T-helper 1 cell treated with Interleukin-12 subunit alpha and Interleukin-12 subunit beta and Interleukin-4 antibody, amounts not matched to agents 30 ng/mL and 1 ng/mL, for 36 hours (primary cell): ENCODE data around the gene ZSWIM4. TPM values are rescaled to one million over a fixed set of nuclear protein-coding genes. Genes with fewer than 3 reads are reported as not detected.

ENCODE experiments used
- intact Hi-C: fragments of 100-400 bp; cut with micrococcal nuclease; formaldehyde crosslinking; loops from one replicate; pipeline ENCODE4 v1.15.1; 2024
- total RNA-seq: library from RNA; stranded (reverse); gene quantifications from 2 replicates; pipeline ENCODE4 v1.2.3, GENCODE V29; 2022

Gene ZSWIM4
- total RNA-seq, 1 donor from 2014 or later, result 8.1 TPM

DNA sequence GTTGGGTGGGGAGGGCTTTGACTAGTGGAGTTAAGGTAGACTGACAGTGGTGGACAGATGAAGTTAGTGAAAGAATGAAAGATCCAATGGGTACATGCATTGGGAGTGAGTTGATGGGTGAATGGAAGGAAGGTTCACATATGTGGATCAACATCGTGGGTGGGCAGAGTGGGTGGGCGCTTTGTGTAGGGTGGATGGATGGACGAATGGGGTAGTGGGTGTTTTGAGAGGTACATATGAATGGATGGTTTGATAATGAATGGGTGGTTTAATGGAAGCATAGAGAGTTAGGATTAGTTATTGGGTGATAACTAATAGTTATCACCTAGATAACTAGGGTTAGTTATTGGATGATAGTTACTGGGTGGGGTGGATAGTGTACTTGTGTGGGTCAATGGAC is 11.5 kb downstream of the ZSWIM4 start:
- intact Hi-C loops, result no loop called here

DNA sequence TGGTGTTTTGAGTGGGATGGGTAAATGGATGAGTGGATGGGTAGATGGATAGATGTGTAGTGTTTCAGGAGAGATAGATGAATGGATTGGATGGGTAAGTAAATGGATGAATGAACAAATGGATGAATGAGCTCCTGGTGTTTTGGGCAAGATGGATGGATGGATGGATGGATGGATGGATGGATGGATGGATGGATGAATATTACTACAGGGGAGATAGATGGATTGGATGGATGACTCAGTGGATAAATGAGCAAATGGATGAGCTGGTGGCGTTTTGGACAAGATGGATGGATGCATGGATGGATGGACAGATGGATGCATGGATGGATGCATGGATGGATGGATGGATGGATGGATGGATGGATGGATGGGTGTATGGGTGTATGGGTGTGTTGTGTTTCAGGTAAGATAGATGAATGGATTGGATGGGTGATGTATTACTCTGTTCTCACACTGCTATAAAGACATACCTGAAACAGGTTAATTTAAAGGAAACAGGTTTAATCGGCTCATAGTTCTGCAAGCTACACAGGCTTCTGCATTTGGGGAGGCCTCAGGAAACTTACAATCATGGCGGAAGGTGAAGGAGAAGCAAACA is 12.3 kb downstream of the ZSWIM4 start:
- intact Hi-C loops, result no loop called here

DNA sequence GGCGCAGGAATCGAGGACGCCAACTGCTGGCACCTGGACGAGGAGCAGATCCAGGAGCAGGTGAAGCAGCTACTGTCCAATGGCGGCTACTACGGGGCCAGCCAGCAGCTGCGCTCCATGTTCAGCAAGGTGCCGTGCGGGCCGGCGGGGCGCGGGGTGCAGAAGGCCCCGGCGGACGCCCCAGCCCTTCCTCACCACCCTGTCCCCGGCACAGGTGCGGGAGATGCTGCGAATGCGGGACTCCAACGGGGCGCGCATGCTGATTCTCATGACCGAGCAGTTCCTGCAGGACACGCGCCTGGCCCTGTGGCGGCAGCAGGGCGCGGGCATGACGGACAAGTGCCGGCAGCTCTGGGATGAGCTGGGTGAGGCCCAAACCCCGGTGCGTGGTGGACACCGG is 13.6 kb downstream of the ZSWIM4 start:
- intact Hi-C loops, result no loop called here

DNA sequence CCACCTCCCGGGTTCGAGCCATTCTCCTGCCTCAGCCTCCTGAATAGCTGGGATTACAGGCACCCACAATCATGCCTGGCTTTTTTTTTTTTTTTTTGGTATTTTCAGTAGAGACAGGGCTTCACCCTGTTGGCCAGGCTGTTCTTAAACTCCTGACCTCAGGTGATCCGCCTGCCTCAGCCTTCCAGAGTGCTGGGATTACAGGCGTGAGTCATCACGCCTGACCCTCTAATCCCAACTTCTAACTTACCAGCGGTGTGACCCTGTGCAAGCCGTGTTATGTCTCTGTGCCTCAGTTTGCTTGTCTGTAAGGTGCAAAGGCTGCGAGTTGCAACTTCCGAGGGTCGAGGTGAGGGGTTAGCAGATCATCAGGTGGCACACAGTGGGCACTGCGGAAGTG is 17.3 kb downstream of the ZSWIM4 start:
- intact Hi-C loops, result no loop called here

DNA sequence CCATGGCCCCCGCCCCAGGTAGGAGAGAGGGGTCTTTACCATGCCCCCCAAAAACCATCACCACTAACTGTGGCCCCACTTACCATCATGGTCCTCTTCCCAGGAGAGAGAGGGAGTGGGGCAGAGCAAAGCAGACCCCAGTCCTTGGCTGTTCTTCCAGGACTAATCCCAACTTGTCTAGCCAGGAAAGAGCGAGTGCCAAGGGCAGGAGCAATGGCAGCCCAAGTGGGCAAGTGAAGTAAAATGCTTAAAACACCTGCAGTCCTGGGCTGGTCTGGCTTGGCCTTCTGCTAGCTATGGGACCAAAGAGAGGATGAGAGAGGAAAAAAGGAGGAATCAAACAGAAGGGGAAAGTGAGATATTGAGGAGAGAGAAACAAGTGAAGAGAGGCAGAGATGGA is 17.9 kb downstream of the ZSWIM4 start:
- intact Hi-C loops, result no loop called here

DNA sequence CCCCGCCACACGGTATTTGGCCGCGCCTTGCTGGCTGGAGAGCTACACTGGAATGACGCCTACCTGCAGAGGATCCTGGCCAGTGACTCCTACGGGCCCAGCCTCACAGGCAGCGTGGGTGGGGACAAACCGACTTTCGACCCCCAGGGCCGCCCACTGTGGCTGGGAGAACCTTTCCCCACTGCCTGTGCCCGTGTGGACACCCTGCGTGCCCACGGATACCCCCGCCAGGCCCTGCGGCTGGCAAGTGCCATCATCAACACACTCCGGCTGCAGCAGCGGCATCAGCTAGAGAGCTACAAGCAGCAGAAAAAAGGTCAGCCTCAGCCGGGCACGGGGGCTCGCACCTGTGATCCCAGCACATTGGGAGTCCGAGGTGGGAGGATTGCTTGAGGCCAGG is 19.3 kb downstream of the ZSWIM4 start:
- intact Hi-C loops, result no loop called here

DNA sequence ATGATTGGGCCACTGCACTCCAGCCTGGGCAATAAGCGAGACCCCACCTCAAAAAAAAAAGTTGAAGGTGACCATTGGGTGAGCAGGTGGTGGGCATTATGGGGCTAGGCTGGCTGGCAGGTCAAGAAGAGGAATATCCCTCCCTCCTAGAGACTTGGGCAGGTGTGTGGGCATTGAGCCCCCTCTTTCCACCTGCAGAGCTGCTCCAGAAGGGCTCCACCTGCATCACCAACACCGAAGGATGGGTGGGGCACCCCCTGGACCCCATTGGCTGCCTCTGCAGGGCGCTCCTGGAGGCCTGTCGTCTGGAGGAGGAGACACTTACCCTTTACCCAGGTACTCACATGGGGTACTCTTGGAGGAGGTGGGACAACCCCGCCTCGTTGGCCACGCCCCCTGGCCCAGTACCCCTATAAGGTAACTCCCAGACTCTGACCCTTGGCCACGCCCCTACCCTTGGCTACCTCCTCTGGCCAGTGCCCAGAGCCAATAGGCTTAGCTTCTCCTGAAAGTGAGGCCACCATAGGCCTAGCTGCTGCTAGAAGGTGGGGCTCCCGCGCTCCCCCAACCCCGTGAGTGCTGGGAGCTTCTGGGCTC is 21.9 kb downstream of the ZSWIM4 start:
- intact Hi-C loops, result no loop called here

DNA sequence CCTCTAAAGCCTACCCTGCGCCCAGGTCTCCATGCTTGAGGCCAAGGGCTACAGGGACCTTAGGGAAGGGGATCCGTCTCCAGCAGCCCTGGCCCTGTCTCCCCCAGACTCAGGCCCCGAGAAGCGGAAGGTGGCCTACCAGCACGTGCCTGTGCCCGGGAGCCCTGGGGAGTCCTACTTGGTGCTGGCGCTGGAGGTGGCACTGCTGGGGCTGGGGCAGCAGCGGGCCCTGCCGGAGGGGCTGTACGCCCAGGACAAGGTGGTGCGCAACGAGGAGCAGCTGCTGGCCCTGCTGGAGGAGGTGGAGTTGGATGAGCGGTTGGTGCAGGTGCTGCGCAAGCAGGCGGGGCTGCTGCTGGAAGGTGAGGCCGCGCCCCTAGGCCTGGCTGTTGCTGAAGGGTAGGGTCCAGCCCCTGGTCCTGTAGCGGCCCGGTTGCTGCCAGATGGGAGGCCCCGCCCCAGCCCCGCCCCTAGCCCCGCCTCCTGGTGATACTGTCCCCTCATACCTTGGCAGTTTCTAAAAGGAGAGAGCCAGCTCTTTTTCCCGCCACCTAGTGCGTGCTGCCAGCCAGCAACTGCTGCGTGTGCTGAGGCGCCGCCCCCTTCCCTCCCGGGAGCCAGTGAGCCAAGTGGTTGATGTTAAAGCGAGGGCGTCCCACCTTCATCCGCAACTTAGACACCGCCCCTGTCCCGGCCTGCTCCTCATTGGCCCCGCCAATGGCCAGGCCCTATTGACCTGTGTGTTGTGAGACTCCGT is 22.6 kb downstream of the ZSWIM4 start:
- intact Hi-C loops, result no loop called here

DNA sequence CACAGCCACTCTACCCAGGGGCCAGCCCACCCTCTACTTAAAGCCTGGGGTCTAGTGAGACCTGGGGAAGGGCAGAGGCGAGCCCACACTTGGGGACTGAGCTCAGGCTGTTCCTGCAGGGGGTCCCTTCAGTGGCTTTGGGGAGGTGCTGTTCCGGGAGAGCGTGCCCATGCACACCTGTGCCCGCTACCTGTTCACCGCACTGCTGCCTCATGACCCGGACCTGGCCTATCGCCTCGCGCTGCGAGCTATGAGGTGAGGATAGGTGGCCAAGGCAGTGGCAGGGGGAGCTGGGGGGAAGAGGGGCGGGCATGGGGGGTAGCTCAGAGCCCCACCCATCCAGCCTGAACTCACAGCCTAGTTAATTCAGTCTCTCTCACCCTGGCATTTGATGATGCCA is 24.0 kb downstream of the ZSWIM4 start:
- intact Hi-C loops, result no loop called here

DNA sequence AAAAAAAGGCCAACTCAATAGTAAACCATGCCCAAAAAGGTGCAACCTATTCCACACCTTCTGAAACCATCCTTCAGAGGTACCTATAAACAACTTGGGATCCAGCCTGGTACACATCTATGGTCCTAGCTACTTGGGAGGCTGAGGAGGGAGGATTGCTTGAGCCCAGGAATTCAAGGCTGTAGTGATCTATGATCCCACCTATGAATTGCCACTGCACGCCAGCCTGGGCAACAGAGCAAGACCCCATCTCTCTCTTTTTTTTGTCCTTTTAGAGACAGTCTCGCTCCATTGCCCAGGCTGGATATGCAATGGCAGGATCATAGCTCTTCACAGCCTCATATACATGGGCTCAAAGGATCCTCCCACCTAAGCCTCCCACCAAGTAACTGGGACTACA is 26.0 kb downstream of the ZSWIM4 start:
- intact Hi-C loops, result no loop called here

DNA sequence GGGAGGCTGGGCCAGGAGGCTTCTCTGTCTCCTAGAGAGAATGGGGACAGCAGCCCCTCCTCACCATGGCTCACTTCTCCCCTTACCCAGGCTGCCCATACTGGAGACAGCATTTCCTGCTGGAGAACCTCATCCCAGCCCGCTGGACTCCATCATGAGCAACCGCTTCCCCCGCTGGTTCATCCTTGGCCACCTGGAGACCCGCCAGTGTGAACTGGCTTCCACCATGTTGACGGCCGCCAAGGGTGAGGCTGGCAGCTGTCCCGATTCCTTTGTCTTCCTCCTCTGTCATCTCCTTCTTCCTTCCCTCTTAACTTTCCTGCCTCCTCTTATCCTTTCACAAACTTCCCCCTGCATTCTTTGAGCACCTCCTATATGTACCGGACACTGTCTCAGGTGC is 28.0 kb downstream of the ZSWIM4 start:
- intact Hi-C loops, result no loop called here

DNA sequence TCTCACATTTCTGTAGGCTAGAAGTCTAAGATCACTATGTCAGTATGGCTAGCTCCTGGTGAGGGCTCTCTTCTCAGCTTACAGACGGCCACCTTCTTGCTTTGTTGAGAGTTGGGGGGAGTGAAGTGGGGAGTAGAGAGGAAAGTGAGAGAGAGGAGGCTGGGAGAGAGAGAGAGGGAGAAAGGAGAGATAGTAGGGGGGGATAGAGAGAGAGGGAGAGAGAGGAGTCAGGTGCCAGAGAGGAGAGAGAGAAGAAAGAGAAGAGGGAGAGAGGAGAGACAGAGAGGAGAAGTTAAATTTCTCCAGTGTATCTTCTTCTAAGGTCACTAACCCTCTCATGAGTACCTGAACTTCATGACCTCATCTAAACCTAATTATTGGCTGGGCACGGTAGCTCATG is 28.7 kb downstream of the ZSWIM4 start:
- intact Hi-C loops, result no loop called here

DNA sequence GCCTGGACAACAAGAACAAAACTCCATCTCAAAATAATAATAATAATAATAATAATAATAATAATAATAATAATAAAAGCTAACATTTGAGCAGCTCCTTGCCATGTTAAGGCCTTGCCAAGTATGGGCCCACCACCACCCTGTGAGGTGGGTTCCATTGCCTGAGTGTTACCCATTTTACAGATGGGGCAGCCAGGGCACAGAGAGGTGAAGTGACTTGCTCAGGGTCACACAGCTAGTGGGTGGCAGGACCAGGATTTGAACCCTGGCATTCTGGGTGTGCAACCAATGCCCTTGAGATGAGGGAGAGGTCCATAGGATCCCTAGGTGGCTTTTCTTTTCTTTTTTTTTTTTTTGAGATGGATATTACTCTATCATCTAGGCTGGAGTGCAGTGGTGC is 29.5 kb downstream of the ZSWIM4 start:
- intact Hi-C loops, result no loop called here

DNA sequence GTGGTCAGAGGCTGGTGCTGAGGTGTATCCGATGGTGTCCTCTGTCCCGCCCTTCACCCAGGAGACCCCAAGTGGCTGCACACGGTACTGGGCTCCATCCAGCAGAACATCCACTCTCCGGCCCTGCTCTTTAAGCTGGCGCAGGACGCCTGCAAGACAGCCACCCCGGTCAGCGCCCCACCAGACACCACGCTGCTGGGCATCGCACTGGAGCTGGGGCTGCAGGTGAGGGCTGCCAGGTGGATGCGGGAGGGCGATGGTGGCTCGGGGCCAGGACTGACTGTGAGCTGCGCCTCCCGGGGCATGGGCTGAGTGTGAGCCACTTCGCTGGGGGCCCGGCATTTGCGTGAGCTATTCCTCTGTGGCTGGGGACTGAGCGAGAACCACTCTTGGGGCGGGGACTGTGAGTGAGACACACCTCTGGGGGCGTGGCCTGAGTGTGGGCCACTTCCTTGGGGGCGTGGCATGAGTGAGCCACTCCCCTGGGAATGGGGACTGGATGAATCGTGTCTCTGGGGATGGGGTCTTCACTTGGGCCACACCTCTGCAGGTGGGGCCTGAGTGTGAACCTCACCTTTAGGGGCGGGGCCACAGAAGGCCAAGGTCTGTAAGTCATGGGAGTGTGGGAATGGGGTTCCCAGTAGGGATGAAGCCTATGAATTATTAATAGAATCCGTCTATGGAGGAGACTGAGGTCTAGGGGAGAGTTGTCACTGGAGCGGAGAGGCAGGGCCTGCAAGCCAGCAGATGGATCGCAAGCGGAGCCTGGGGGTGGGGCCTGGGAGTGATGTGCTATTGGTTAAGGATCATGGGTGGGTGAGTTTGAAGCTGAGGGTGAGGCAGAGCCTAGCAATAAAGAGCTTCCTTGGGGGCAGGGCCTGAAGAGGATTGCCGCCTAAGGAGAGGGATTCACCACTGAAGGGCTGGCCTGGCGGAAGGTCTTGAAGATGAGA is 30.5 kb downstream of the ZSWIM4 start:
- intact Hi-C loops, result no loop called here

DNA sequence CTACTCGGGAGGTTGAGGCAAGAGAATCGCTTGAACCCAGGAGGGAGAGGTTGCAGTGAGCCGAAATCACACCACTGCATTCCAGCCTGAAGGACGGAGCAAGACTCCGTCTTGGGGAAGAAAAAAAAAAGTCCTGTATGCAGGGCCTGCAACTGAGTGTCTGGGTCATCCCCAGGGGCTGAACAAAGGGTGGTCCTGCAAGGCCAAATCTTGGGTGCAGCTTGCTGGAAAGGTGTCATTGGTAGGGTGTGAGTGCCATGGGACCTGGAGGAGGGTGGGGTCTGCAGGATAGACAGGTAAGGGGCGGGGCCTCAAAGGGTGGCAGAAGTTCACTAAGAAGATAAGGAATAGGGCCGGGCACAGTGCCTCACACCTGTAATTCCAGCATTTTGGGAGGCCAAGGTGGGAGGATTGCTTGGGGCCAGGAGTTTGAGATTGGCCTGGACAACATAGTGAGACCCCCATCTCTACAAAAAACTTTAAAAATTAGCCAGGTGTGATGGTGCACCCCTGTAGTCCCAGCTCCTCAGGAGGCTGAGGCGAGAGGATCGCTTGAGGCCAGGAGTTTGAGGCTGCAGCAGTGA is 31.5 kb downstream of the ZSWIM4 start:
- intact Hi-C loops, result no loop called here

DNA sequence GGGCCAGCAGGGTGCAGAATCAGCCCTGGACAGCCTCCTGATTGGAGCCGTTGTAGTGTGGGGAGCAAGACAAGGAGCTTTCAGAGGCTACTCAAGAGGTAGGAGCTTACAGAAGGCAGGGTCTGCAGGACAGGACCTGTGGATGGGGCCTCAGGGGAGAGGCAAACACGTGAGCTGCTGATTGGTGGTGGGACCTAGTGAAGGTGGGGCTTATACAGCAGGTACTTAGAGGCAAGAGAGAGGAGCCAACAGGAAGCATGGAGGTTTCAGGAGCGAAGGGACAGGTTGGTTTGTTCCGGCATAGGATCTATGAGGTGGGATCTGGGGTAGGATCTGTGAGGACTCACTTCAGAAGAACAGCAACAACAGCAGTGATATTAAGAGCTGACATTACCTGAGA is 32.4 kb downstream of the ZSWIM4 start:
- intact Hi-C loops, result no loop called here

DNA sequence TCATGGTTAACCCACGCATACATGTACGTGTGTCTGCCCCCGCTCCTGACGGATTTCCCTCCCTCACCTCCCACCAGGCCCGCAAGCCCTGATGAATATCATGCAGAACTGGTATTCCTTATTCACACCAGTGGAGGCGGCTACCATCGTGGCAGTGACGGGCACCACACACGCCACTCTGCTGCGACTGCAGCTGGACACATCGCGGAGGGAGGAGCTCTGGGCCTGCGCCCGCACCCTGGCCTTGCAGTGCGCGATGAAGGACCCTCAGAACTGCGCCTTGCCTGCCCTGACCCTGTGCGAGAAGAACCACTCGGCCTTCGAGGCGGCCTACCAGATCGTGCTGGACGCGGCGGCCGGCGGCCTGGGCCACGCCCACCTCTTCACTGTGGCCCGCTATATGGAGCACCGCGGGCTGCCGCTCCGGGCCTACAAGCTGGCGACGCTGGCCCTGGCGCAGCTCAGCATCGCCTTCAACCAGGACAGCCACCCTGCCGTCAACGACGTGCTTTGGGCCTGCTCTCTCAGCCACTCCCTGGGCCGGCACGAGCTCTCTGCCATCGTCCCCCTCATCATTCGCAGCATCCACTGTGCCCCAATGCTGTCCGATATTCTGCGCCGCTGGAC is 35.0 kb downstream of the ZSWIM4 start:
- intact Hi-C loops, result no loop called here

DNA sequence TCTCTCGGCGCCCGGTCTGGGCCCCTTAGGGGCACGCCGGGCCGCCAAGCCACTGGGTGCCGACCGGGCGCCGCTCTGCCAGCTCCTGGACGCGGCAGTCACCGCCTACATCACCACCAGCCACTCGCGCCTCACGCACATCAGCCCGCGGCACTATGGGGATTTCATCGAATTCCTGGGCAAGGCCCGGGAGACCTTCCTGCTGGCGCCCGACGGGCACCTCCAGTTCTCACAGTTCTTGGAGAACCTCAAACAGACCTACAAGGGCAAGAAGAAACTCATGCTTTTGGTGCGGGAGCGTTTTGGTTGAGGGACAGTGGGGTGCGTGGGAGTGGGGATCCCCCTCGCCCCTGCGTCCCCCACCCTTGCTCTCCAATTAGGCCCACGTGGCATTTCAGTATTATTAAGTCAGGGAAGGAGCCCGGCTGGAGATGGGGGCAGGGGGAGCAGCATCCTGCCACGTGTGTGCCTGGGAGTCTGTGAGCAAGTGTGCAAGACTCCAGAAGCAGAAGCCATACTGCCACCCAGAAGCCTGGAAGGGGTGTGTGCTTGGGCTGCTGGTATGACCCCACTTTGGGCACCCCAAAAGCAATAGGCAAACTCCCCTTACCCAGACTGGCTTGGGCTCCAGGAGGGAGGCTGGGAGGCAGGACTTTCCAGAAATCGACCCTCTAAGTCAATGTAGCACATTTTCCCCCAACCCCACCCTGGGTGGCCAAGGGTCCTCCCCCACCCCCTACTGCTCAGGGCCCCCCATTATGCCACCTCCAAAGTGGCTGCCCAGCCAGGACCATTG is 35.7 kb downstream of the ZSWIM4 start:
- intact Hi-C loops, result no loop called here

DNA sequence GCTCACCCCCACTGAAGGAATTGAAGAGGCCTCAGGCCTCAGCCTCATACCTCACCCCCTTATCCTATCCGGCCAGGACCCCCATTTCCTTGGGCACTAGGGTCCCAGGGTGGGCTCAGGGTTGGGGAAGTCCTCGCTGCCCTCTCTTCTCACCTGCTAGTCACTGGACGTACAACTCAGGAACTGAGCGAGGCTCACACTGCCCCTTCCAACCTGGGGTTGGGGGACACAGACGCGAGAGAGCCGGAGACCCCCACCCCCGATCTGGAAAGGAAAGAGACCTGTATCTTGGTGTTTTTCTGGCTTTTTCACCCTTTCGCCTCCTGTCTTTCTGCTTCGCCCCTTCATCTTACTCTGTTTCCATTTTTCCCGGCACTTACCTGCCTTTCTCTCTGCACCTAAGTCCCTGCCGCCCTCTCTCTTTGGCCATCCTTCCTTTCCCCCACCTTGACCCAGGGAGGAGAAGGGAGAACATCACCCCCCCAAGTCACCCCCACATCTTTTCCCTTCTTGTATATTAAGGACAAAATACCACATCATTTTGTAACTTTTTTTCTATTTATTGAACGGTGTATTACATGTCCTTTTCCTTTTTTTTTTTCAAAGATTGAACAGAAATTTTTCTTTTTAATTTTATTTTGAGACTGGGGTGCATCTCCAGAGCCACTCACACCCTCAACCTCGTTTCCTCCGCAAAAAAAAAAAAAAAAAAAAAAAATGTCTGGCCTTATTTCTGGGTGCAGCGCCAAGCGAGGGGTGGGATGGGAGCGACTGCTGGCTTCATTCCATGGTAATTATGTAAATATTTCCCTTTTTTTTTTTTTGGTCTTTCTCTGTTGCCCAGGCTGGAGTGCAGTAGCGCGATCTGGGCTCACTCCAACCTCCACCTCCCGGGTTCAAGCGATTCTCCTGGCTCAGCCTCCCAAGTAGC is 36.6 kb downstream of the ZSWIM4 start:
- intact Hi-C loops, result loop anchor here (2.0 kb wide), 1 partner anchor 15 kb away; no protein-coding TSS in a partner anchor
